Sigmoid colon (tissue), 4 donors: Measurements from ENCODE around the gene UNKL.

Source experiments
- CTCF ChIP-seq, 4 experiments: fragments of 450-650 bp in 3 of 4; fragments of 200-600 bp in 1 of 4; IDR thresholded peaks; one replicate each; pipeline ENCODE4 v1.5.1; 2016 to 2019; ENCODE audit warnings: antibody characterized with exemption in 4 of 4, mild to moderate bottlenecking in 3 of 4, moderate library complexity in 2 of 4
- EP300 ChIP-seq, 4 donors: sonication (generic); formaldehyde crosslinking; IDR thresholded peaks; one replicate each; pipeline ENCODE4 v1.6.1; 2017; ENCODE audit warnings: antibody characterized with exemption in 4 of 4
- POLR2A ChIP-seq, 2 donors: fragments of 450-650 bp; IDR thresholded peaks; one replicate each; pipeline ENCODE4 v1.6.1; 2016; ENCODE audit warnings: antibody characterized with exemption in 2 of 2, mild to moderate bottlenecking in 2 of 2, moderate library complexity in 2 of 2
- POLR2AphosphoS5 ChIP-seq, 4 donors: sonication (generic); formaldehyde crosslinking; IDR thresholded peaks; one replicate each; pipeline ENCODE4 v1.6.1; 2017; ENCODE audit warnings: antibody characterized with exemption in 4 of 4

- TF ChIP-seq POLR2A (IDR thresholded peaks at IDR 0.05) (no peak), CTCF (IDR thresholded peaks at IDR 0.05) (no peak), EP300 (IDR thresholded peaks at IDR 0.05) (no peak), POLR2AphosphoS5 (IDR thresholded peaks at IDR 0.05) (no peak)
Measured at GRCh38 chr16:1334739-1335138, 79.8 kb downstream of the UNKL start.
